Measurements from ENCODE around the gene BBS5. TPM values are rescaled to one million over a fixed set of nuclear protein-coding genes. Genes with fewer than 3 reads are reported as not detected.

Gene BBS5
- total RNA-seq, 1 donor from 2014 or later = 8.9 TPM

- Mint-ChIP-seq H3K27me3 (ENCODE audit: low read depth) (no peaks in the 10 kb centered on the region), H3K36me3 (ENCODE audit: low read depth) (peaks cover 13% of the 10 kb centered on the region), H3K9me3 (ENCODE audit: low read depth) (no peaks in the 10 kb centered on the region), H3K4me1 (ENCODE audit: low read depth) (no peaks in the 10 kb centered on the region), H3K27ac (ENCODE audit: unreplicated experiment) (no peak overlapping the region), H3K4me3 (ENCODE audit: unreplicated experiment) (no peak overlapping the region)
- no peak for TF ChIP-seq CTCF (IDR thresholded peaks at IDR 0.05)
- no peak for DNase-seq (ENCODE audit: low spot score)
Observed at GRCh38 chr2:169540146-169540545, 60.9 kb downstream of the BBS5 start.

- Mint-ChIP-seq H3K27ac (ENCODE audit: unreplicated experiment) (no peak overlapping the region), H3K27me3 (ENCODE audit: low read depth) (no peaks in the 10 kb centered on the region), H3K9me3 (ENCODE audit: low read depth) (no peaks in the 10 kb centered on the region), H3K4me3 (ENCODE audit: unreplicated experiment) (no peak overlapping the region), H3K4me1 (ENCODE audit: low read depth) (no peaks in the 10 kb centered on the region), H3K36me3 (ENCODE audit: low read depth) (peaks cover 11% of the 10 kb centered on the region)
- no peak for DNase-seq (ENCODE audit: low spot score)
- TF ChIP-seq CTCF (IDR thresholded peaks at IDR 0.05) = no peak
Observed at GRCh38 chr2:169542433-169542832, 63.1 kb downstream of the BBS5 start.

- peaks cover 9% of the 10 kb centered on the region for H3K36me3 Mint-ChIP-seq (ENCODE audit: low read depth)
- DNase-seq (ENCODE audit: low spot score) = no peak
- H3K27ac Mint-ChIP-seq (ENCODE audit: unreplicated experiment) = no peak overlapping the region
- H3K27me3 Mint-ChIP-seq (ENCODE audit: low read depth) = no peaks in the 10 kb centered on the region
- TF ChIP-seq CTCF (IDR thresholded peaks at IDR 0.05) = no peak
- H3K9me3 Mint-ChIP-seq (ENCODE audit: low read depth) = no peaks in the 10 kb centered on the region
- no peaks in the 10 kb centered on the region for H3K4me1 Mint-ChIP-seq (ENCODE audit: low read depth)
- H3K4me3 Mint-ChIP-seq (ENCODE audit: unreplicated experiment) = no peak overlapping the region
Observed at GRCh38 chr2:169546756-169547155, 67.5 kb downstream of the BBS5 start.

Other genes with a start within 250 kb of the BBS5 start
- not detected in 3 replicates for gene LRP2, start 117.0 kb upstream of the BBS5 start, total RNA-seq
- 1.4 to 2.3 TPM (median 2.2 TPM) in 3 replicates for gene KLHL41, start 30.2 kb downstream of the BBS5 start, total RNA-seq
- 17.4 to 24.5 TPM (median 19.0 TPM) in 3 replicates for gene FASTKD1, start 94.4 kb downstream of the BBS5 start, total RNA-seq
- gene PPIG, start 104.9 kb downstream of the BBS5 start, total RNA-seq = 34.6 to 44.3 TPM (median 34.8 TPM) in 3 replicates
- 0.19 TPM in 1 of 3 replicates, not detected in the others for gene CFAP210, start 214.9 kb downstream of the BBS5 start, total RNA-seq
- gene PHOSPHO2, start 215.0 kb downstream of the BBS5 start, total RNA-seq = 3.0 to 4.2 TPM (median 3.3 TPM) in 3 replicates